H1 (cell line): ENCODE measurements around the gene MGME1. TPM values are rescaled to one million over a fixed set of nuclear protein-coding genes. Genes with fewer than 3 reads are reported as not detected.

ENCODE experiments used
- CTCF ChIA-PET: fragments of 300-600 bp; sonication (Branson Sonifier 250); formaldehyde crosslinking; loops from one replicate; lab custom pipeline; 2021; ENCODE audit not compliant: partially characterized antibody; lab: Charles Lee
- POLR2A ChIA-PET: fragments of 300-600 bp; sonication (Branson Sonifier 250); formaldehyde crosslinking; loops from one replicate; lab custom pipeline; 2021; ENCODE audit warnings: inconsistent platforms; ENCODE audit not compliant: partially characterized antibody; lab: Charles Lee
- DNase-seq, 2 experiments: peaks; one replicate each; pipeline versions ENCODE4 v3.0.0 to v3.0.0-alpha.2; 2010 to 2022; ENCODE audit warnings: low spot score in 2 of 2, low read depth in 1 of 2, mixed read lengths in 1 of 2
- FAIRE-seq: peaks from 2 replicates; lab custom pipeline; 2011; peaks lifted over from hg19 to GRCh38; lab: Jason Lieb, UNC
- H2AFZ ChIP-seq: 2 replicates; pipeline ENCODE4 v1.8.1; 2012; ENCODE audit warnings: low read length, inconsistent platforms
- H2AK5ac ChIP-seq: 2 replicates; pipeline ENCODE4 v1.6.1; 2013; ENCODE audit warnings: low read depth, low read length
- H2BK120ac ChIP-seq: replicated peaks from 2 replicates; pipeline ENCODE3; 2013; ENCODE audit warnings: low read depth, low read length, inconsistent platforms
- H2BK12ac ChIP-seq: 2 replicates; pipeline ENCODE4 v1.6.1; 2013; ENCODE audit warnings: low read depth, low read length
- H2BK15ac ChIP-seq: 2 replicates; pipeline ENCODE4 v1.6.1; 2013; ENCODE audit warnings: low read length
- H2BK20ac ChIP-seq: 2 replicates; pipeline ENCODE4 v1.6.1; 2013; ENCODE audit warnings: low read length
- H2BK5ac ChIP-seq: 2 replicates; pipeline ENCODE4 v1.6.1; 2013; ENCODE audit warnings: low read depth, low read length
- H3K14ac ChIP-seq: 2 replicates; pipeline ENCODE4 v1.6.1; 2013; ENCODE audit warnings: inconsistent platforms; ENCODE audit not compliant: insufficient read length
- H3K18ac ChIP-seq: 2 replicates; pipeline ENCODE4 v1.6.1; 2013; ENCODE audit warnings: low read length; ENCODE audit errors: extremely low read depth
- H3K23ac ChIP-seq: 2 replicates; pipeline ENCODE4 v1.6.1; 2013; ENCODE audit warnings: inconsistent platforms; ENCODE audit not compliant: insufficient read length
- H3K23me2 ChIP-seq: 2 replicates; pipeline ENCODE4 v1.6.1; 2013; ENCODE audit warnings: low read depth, low read length
- H3K27ac ChIP-seq: 2 replicates; pipeline ENCODE4 v1.6.1; 2011; ENCODE audit warnings: low read depth, low read length, inconsistent platforms
- H3K27me3 ChIP-seq, 4 experiments: replicated peaks in 1 of 4; 1 replicate in 1 of 4; 2 replicates in 3 of 4; pipeline versions ENCODE4 v1.6.1 to v1.8.1; 2011 to 2013; ENCODE audit warnings: low read length in 3 of 4, mild to moderate bottlenecking in 3 of 4, inconsistent platforms in 2 of 4, mixed read lengths in 2 of 4, moderate library complexity in 1 of 4; ENCODE audit not compliant: control insufficient read depth in 3 of 4, insufficient read depth in 3 of 4; ENCODE audit errors: extremely low read depth in 1 of 4
- H3K36me3 ChIP-seq, 4 experiments: 2 replicates each; pipeline versions ENCODE4 v1.6.1 to v1.8.1; 2011 to 2013; ENCODE audit warnings: mild to moderate bottlenecking in 4 of 4, low read length in 3 of 4, moderate library complexity in 2 of 4, control low read depth in 1 of 4, inconsistent platforms in 1 of 4; ENCODE audit not compliant: insufficient read depth in 4 of 4, control insufficient read depth in 2 of 4
- H3K4ac ChIP-seq: replicated peaks from 2 replicates; pipeline ENCODE3; 2013; ENCODE audit warnings: low read length, low read depth, mixed read lengths, inconsistent platforms; ENCODE audit not compliant: insufficient read length
- H3K4me1 ChIP-seq, 4 experiments: replicated peaks in 1 of 4; 1 replicate in 1 of 4; 2 replicates in 3 of 4; pipeline versions ENCODE4 v1.6.1 to v1.8.1; 2011 to 2013; ENCODE audit warnings: low read length in 3 of 4, inconsistent platforms in 2 of 4, mixed read lengths in 1 of 4; ENCODE audit not compliant: insufficient read depth in 4 of 4, control insufficient read depth in 3 of 4
- H3K4me2 ChIP-seq, 2 experiments: 2 replicates each; pipeline versions ENCODE4 v1.6.1 to v1.8.1; 2011 to 2013; ENCODE audit warnings: low read depth in 2 of 2, low read length in 2 of 2, control low read depth in 1 of 2, inconsistent platforms in 1 of 2, mild to moderate bottlenecking in 1 of 2; ENCODE audit not compliant: insufficient read depth in 1 of 2
- H3K4me3 ChIP-seq, 4 experiments: fragments of 200-600, 300-600 bp in 1 of 4; sonication (generic), shearing (Covaris generic), sonication (Bioruptor Twin) in 1 of 4; 2 replicates each; pipeline versions ENCODE4 v1.5.1 to v1.8.1; 2011 to 2016; ENCODE audit warnings: low read length in 4 of 4, low read depth in 3 of 4, control low read depth in 2 of 4, inconsistent platforms in 2 of 4, mild to moderate bottlenecking in 2 of 4, mixed read lengths in 1 of 4, moderate library complexity in 1 of 4; ENCODE audit not compliant: insufficient read depth in 2 of 4; ENCODE audit errors: extremely low read depth in 1 of 4
- H3K56ac ChIP-seq: replicated peaks from 2 replicates; pipeline ENCODE3; 2013; ENCODE audit warnings: low read depth, mild to moderate bottlenecking, mixed read lengths, low read length, inconsistent platforms; ENCODE audit not compliant: insufficient read length
- H3K79me1 ChIP-seq: 2 replicates; pipeline ENCODE4 v1.6.1; 2013; ENCODE audit warnings: low read depth, low read length, control low read depth
- H3K79me2 ChIP-seq, 2 experiments: 2 replicates each; pipeline versions ENCODE4 v1.6.1 to v1.8.1; 2012 to 2013; ENCODE audit warnings: low read length in 2 of 2, mild to moderate bottlenecking in 2 of 2, inconsistent platforms in 1 of 2; ENCODE audit not compliant: insufficient read depth in 2 of 2, control insufficient read depth in 1 of 2
- H3K9ac ChIP-seq, 4 experiments: replicated peaks in 1 of 4; 1 replicate in 1 of 4; 2 replicates in 3 of 4; pipeline versions ENCODE4 v1.6.1 to v1.8.1; 2011 to 2013; ENCODE audit warnings: low read depth in 3 of 4, low read length in 3 of 4, control low read depth in 2 of 4, mild to moderate bottlenecking in 2 of 4, moderate library complexity in 2 of 4, inconsistent platforms in 1 of 4; ENCODE audit errors: extremely low read depth in 1 of 4
- H3K9me3 ChIP-seq, 2 experiments: 2 replicates each; pipeline versions ENCODE4 v1.6.1 to v1.8.1; 2012 to 2013; ENCODE audit warnings: mild to moderate bottlenecking in 2 of 2, moderate library complexity in 2 of 2, control low read depth in 1 of 2, inconsistent platforms in 1 of 2, low read depth in 1 of 2, low read length in 1 of 2, mixed read lengths in 1 of 2; ENCODE audit not compliant: insufficient read depth in 2 of 2
- H4K20me1 ChIP-seq, 2 experiments: replicated peaks in 1 of 2; 2 replicates each; pipeline versions ENCODE3 to v1.8.1; 2011 to 2013; ENCODE audit warnings: inconsistent platforms in 2 of 2, low read length in 2 of 2, mild to moderate bottlenecking in 1 of 2; ENCODE audit not compliant: insufficient read depth in 2 of 2, control insufficient read depth in 1 of 2
- H4K5ac ChIP-seq: 2 replicates; pipeline ENCODE4 v1.6.1; 2013; ENCODE audit warnings: low read length, low read depth, mixed read lengths, inconsistent platforms; ENCODE audit not compliant: insufficient read length
- H4K8ac ChIP-seq: 2 replicates; pipeline ENCODE4 v1.8.0; 2013; ENCODE audit warnings: mild to moderate bottlenecking, moderate library complexity, low read length, inconsistent platforms; ENCODE audit not compliant: insufficient read depth; ENCODE audit errors: extremely low read depth
- H4K91ac ChIP-seq: replicated peaks from 2 replicates; pipeline ENCODE3; 2013; ENCODE audit warnings: low read length, mixed read lengths, inconsistent platforms; ENCODE audit not compliant: insufficient read length
- BACH1 ChIP-seq: IDR thresholded peaks from 2 replicates; pipeline ENCODE4 v1.6.1; 2012; ENCODE audit warnings: low read length, improper control_type of control experiment
- CBX8 ChIP-seq: fragments of 300-800, 300-1000 bp; sonication (generic); IDR thresholded peaks from 2 replicates; pipeline ENCODE4 v1.7.1; 2016; ENCODE audit warnings: low read depth, low read length, borderline replicate concordance
- EZH2 ChIP-seq: fragments of 200-600 bp; sonication (generic); IDR thresholded peaks from 2 replicates; pipeline ENCODE4 v1.7.1; 2012; ENCODE audit warnings: low read depth, mild to moderate bottlenecking, moderate library complexity, low read length, inconsistent platforms; ENCODE audit not compliant: severe bottlenecking
- JUN ChIP-seq: IDR thresholded peaks from 2 replicates; pipeline ENCODE4 v1.6.1; 2011; ENCODE audit warnings: low read depth, mild to moderate bottlenecking, improper control_type of control experiment, low read length
- RXRA ChIP-seq: IDR thresholded peaks from 2 replicates; pipeline ENCODE4 v1.6.1; 2011; ENCODE audit warnings: low read depth, mild to moderate bottlenecking, low read length, moderate library complexity; ENCODE audit not compliant: insufficient read depth
- WGBS, 2 experiments: shearing (Covaris generic) in 1 of 2; methylation state at CpG; one replicate each; pipeline versions ENCODE4 v1.1.6 to v1.1.7; 2013 to 2015; ENCODE audit warnings: low lambda C conversion rate in 2 of 2, mixed read lengths in 2 of 2, inconsistent platforms in 1 of 2, low coverage in 1 of 2, missing lambda C conversion rate in 1 of 2; ENCODE audit not compliant: insufficient replicate concordance in 2 of 2, insufficient coverage in 1 of 2, insufficient read length in 1 of 2; ENCODE audit errors: extremely low coverage in 1 of 2, missing lambda C conversion rate in 1 of 2; 5-methylcytosine and 5-hydroxymethylcytosine counted together
- polyA plus RNA-seq, 7 experiments: library from polyadenylated mRNA; depleted of rRNA in 3 of 7; stranded (reverse) in 5 of 7; unstranded in 2 of 7; fragments of >200 nt in 5 of 7; fragments of 200-250 nt in 2 of 7; gene quantifications; 1 replicate in 5 of 7; 2 replicates in 1 of 7; 4 replicates in 1 of 7; pipeline versions ENCODE4 v1.2.1 to v1.2.3, GENCODE V29; 2011 to 2013; ENCODE audit warnings: missing spikeins in 2 of 7, mixed read lengths in 2 of 7
- total RNA-seq: library from RNA; stranded (reverse); fragmentation: NEBNext Ultra II Directional; extraction: Animal tissue kit (Norgen Biotek cat#: 25700); gene quantifications from 2 replicates; pipeline ENCODE4 v1.2.1, GENCODE V29; 2021
- TF ChIP-seq, protein P1 (sequence below): IDR thresholded peaks from 2 replicates; pipeline ENCODE4 v1.6.1; 2011; ENCODE audit warnings: low read depth, mild to moderate bottlenecking, low read length; ENCODE audit not compliant: insufficient read depth

MGME1 gene
- total and polyA plus RNA-seq, 2 of the 8 experiments (the other 6 are each of a cell fraction or from before 2014, with no cell fraction given): 27.7 to 59.0 TPM

DNA sequence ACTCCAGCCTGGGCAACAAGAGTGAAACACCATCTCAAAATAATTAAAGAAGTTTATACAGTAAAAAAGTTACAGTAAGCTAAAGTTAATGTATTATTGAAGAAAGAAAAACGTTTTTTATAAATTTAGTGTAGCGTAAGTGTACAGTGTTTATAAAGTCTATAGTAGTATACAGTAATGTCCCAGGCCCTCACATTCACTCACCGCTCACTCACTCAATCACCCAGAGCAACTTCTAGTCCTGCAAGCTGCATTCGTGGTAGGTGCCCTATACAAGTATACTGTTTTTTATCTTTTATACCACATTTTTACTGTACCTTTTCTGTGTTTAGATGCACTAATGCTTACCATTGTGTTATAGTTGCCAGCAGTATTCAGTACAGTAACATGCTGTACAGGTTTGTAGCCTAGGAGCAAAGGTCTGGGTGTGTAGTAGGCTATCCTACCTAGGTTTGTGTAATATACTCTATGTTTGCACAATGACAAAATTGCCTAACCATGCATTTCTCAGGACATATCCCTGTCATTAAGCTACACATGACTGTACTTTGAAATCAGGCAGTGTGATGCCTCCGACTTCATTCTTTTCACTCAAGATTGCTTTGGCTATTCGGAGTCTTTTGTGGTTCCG lies 16.7 kb downstream of the MGME1 start:
- Histone ChIP-seq H3K23ac (no peak overlapping the region), H3K27ac (no peak overlapping the region), H2BK120ac (no peak overlapping the region), H4K20me1 (peaks cover 0 to 2% of the 10 kb centered on the region in 2 experiments), H2BK12ac (no peak overlapping the region), H3K4me1 (peaks cover 0 to 5% (median 3%) of the 10 kb centered on the region in 4 experiments; a peak in 5 of 7 replicates), H4K5ac (no peak overlapping the region), H4K8ac (no peak overlapping the region), H3K18ac (no peak overlapping the region), H3K9me3 (no peaks in the 10 kb centered on the region), H3K4ac (no peak overlapping the region), H3K23me2 (no peaks in the 10 kb centered on the region; the same call in 1 of the 2 replicates), H3K4me3 (no peak overlapping the region), H3K79me1 (no peaks in the 10 kb centered on the region), H3K79me2 (peaks cover 0 to 66% of the 10 kb centered on the region in 2 experiments; a peak in 2 of 4 replicates), H3K27me3 (no peaks in the 10 kb centered on the region), H3K36me3 (peaks cover 7 to 48% (median 24%) of the 10 kb centered on the region in 4 experiments; a peak in 7 of 8 replicates), H3K9ac (no peak overlapping the region), H2AFZ (no peak overlapping the region), H3K4me2 (no peak overlapping the region), H2AK5ac (no peak overlapping the region), H3K56ac (no peak overlapping the region), H2BK20ac (no peak overlapping the region), H2BK5ac (no peak overlapping the region), H4K91ac (no peak overlapping the region), H3K14ac (no peak overlapping the region), H2BK15ac (no peak overlapping the region)
- FAIRE-seq (no peak), DNase-seq (no peak)
- CTCF ChIA-PET: interaction anchor here (1.9 kb wide), 1 partner anchor 14 kb away, joined by 4 read pairs; no protein-coding TSS in a partner anchor
- TF ChIP-seq JUN (no peak), BACH1 (no peak), CBX8 (no peak), RXRA (no peak), EZH2 (no peak)
- TF ChIP-seq, protein P1, sequence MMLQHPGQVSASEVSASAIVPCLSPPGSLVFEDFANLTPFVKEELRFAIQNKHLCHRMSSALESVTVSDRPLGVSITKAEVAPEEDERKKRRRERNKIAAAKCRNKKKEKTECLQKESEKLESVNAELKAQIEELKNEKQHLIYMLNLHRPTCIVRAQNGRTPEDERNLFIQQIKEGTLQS: no peak
- POLR2A ChIA-PET: interaction anchor here (0.6 to 31.5 kb wide), 6 partner anchors 12 to 349 kb away, joined by 3 to 424 read pairs (median 5); partner anchors contain the start of genes MGME1 and SNX5
- 89 to 100% methylated on average over 2 to 7 of the region's 7 CpGs for WGBS, 2 experiments
